ENCODE results near the gene KCNMB4.
"Not testable (repeated sequence)": the region's sequence is repeated elsewhere in the genome, so short reads cannot be mapped to it uniquely, and the experiment has no call there.

Gene KCNMB4

DNA sequence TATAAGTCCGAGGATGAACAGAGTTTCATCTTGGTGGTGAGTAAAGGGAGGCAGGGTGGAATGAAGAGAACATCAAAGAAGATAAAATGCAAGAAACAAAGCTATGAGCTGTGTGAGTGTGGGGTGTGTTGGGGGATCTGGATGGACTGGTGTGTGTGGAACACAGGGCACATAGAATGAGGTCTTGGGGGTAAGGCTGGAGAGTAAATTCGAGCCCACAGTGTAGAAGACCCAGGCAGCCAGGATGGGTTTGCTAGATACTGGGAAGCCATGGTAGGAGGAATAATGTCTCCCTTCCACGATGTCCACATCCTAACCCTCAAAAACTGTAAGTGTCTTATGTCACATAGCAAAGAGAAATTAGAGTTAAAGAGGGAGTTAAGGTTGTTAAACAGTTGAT, 6.8 kb downstream of the KCNMB4 start:
- DNase-seq (ENCODE audit: low read depth in 2 of 2), result no peak

DNA sequence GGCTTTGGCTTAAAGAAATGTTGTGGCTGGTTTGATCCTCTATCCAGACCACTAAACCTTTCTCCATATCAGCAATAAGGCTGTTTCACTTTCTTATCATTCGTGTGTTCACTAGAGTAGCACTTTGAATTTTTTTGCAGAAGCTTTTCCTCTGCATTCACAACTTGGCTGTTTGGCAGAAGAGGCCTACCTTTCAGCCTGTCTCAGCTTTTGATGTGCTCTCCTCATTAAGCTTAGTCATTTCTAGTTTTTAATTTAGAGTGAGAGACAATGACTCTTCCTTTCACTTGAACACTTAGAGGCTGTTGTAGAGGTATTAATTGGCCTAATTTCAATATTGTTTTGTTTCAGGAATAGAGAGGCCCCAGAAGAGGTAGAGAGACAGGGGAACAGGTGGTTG, 13.8 kb downstream of the KCNMB4 start:
- DNase-seq (ENCODE audit: low read depth in 2 of 2), result no peak

DNA sequence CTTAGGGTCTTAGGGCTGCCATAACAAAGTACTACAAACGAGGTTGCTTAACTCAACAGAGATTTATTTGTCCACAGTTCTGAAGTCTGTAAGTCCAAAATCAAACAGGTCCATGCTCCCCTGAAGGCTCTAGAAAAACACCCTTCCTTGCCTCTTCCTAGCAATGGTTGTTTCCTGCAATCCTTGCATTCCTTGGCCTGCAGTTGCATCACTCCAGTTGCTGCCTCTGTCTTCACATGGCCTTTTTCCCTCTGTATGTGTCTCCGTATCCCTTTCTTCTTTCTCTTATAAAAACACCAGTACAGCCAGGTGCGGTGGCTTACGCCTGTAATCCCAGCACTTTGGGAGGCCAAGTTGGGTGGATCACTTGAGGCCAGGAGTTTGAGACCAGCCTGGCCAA, 17.4 kb downstream of the KCNMB4 start:
- no peak for DNase-seq (ENCODE audit: low read depth in 2 of 2)

DNA sequence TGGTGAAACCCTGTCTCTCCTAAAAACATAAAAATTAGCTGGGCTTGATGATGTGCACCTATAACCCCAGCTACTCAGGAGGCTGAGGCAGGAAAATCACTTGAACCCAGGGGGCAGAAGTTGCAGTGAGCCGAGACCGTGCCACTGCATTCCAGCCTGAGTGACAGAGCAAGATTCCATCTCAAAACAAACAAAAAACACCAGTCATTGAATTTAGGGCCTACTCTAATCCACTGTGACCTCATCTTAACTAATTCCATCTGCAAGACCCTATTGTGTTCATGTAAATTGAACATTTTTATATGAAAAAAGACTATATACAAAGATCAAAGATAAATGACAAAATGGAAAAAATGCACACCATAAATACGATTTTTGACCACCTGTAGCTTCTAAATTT, 17.8 kb downstream of the KCNMB4 start:
- DNase-seq (ENCODE audit: low read depth in 2 of 2), result no peak

DNA sequence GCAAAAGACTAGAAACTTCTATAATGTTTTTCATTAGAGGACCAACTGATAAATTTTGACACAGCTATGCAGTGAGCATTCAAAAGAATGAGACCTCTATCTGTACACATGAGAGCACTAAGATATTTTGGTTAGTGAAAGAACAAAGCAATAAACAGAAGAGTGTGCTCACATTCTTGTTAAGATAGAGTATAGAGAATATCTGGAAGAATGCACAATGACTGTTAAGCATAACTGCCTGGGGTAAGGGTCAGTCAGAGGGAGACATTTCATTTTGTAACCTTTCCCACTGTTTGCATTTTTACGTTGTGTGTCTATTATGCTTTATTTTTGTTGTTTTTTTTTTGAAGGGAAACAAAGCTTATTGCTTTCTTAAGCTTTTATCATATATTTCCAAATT, 20.7 kb downstream of the KCNMB4 start:
- no peak for DNase-seq (ENCODE audit: low read depth in 2 of 2)

DNA sequence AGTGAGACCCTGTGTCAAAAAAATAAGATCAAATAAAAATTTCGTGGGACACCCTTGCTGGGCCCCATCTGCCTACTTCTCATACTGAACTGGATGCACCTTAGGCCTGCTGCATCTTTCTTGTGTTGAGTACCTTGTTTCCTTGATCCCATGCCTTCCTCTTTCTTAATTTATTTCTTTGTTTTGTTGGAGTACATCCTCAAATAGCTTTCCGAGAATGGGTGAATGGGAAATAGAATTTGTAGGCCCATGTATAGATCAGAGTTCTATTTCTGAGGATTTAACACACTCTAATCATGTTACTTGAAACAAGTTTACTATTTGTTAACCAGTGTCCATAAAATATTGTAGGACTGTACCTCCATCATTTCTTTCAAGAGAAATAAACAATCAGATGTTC, 23.6 kb downstream of the KCNMB4 start:
- DNase-seq (ENCODE audit: low read depth in 2 of 2), result no peak

DNA sequence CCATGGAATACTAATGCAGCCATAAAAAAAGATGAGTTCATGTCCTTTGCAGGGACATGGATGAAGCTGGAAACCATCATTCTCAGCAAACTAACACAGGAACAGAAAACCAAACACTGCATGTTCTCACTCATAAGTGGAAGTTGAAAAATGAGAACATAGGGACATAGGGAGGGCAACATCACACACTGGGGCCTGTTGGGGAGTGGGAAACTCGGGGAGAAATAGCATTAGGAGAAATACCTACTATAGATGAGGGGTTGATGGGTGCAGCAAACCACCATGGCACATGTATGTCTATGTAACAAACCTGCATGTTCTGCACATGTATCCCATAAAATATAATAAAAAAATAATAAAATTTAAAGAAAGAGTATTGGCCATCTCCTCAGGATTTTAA, 26.5 kb downstream of the KCNMB4 start:
- DNase-seq (ENCODE audit: low read depth in 2 of 2), result not testable (repeated sequence)

DNA sequence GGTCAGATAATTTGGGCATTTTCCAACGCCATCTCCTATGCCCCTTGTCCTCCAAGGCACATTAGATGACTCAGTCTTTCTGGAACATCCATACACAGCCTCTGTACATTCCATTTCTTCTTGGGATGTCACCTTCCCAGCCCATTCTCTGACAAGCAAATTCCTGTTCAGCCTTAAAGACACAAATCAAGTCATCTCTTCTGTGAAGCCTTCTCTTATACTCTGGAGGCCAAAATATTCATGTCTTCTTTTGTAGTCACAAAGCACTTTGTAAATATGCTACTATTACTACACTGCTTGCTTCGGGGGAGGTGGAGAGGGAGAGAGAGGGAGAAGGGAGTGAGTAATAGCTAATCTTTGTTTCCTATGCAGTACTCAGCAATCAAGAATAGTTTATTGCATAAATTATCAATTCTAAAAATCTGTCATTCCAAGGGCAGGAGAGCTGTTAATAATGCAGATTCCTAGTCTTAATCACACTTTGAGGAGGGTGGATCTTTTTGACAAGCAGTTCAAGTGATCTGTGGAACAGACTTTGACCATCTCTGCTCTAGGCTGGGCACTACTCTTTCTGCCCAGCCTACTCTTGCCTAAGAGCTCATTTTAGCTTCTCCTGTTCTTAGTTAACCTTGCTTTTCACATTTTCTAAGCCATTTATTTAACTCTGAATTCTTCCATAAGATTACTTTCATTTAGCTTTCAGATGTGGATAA, 27.9 kb downstream of the KCNMB4 start:
- DNase-seq (ENCODE audit: low read depth in 2 of 2), result peak; percentile 52 to 56

DNA sequence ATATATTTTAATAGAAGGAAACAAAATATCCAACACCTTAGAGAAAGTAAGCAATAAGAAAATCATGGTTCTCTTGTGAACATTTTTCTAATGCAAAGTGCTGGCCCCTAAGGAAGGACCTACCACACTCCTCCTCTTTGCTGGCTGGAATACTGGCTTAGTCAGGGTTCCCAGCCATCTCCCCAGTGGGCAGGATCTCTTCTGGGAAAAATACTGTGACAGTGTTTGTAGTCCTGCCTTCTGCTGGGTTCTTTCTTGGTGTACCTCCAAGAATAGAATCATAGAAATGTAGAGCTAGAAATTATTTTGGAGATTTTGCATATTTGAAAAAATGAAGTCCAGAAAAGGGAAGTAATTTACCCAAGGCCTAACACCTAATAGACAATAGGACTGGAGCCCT, 31.9 kb downstream of the KCNMB4 start:
- no peak for DNase-seq (ENCODE audit: low read depth in 2 of 2)

DNA sequence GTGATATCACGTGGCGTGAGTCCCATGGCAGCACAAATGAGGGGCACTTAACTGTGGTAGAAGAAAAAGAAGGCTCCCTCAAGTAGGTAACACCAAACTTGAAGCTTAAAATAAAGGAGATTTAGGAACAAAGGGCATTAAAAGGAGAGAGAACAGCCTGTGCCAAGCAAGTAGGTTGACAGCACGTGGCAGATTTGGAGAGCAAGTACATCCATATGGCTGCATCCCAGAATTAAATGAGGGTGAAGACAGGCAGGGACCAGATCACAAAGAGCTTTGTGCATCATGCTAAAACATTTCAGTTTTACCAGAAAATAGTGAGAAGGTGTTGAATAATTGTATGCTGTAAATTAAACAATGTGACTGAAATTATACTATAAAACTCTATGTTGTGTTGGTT, 32.8 kb downstream of the KCNMB4 start:
- DNase-seq (ENCODE audit: low read depth in 2 of 2), result no peak

DNA sequence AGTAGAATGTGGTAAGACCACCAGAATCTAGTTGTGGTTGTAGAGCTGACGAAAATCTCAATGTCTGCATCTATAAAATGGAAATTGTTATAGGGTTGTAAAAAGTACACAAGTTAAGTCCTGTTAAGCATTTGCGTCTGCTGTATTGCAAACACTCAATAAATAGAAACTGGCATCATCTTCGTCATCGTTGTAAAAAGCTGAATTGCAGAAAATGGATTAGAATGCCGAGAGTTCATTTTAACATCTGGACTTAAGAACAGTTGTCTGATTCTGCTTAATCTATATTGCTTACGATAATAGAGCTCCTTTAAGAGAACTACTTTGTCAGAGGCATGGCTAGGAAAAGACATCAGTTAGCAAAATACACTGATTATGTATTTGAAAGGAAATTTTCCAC, 33.2 kb downstream of the KCNMB4 start:
- DNase-seq (ENCODE audit: low read depth in 2 of 2), result no peak

DNA sequence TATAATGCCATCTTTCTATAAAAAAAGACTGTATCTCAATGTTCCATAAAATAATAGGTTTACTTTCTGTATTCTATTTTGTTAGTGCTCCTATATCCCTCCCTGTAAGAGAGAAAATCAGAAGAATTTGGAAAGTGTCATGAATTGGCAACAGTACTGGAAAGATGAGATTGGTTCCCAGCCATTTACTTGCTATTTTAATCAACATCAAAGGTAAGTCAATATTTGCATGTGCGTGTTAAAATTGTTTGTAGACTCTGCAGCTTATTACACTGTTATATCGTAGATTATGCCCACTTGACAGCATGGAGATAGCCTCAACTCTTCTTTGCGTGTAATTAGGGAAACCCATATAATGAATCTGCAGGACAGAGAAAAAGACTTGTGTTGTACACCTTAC, 34.0 kb downstream of the KCNMB4 start:
- DNase-seq (ENCODE audit: low read depth in 2 of 2), result no peak

DNA sequence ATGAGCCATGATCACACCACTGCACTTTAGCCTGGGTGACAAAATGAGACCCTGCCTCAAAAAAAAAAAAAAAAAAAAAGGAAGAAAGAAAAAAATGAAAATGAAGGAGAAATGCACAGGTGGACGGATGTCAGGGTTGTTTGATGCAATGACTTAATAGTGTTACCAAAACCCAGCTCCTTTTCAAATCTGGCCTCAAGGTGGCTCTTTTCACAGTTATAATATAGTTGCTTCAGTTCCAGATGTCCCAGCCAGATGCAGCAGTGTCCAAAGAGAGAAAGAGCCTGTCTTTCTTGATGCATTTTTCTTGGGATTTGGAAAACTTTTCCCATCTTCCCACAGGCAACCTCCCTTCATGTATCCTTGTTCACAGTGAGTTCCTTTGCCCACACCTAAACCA, 36.5 kb downstream of the KCNMB4 start:
- DNase-seq (ENCODE audit: low read depth in 2 of 2), result no peak

DNA sequence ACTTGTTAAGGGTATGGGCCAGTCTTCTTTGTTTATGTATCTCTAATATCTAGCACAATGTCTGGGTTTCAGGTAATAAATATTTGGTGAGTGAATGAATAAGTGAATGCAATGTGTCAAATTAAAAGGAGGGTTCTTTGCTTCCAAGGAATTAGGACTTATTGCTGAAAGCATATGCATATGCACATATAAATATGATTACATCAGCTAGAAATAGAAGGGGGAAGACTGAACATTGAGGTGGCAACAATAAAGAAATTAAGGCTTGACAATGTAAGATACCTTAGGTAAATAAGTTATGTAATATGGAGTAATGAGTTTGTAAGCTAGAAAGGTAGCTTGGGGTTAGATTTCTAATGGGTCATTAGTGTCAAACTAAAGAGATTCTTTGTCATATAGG, 37.7 kb downstream of the KCNMB4 start:
- DNase-seq (ENCODE audit: low read depth in 2 of 2), result no peak

DNA sequence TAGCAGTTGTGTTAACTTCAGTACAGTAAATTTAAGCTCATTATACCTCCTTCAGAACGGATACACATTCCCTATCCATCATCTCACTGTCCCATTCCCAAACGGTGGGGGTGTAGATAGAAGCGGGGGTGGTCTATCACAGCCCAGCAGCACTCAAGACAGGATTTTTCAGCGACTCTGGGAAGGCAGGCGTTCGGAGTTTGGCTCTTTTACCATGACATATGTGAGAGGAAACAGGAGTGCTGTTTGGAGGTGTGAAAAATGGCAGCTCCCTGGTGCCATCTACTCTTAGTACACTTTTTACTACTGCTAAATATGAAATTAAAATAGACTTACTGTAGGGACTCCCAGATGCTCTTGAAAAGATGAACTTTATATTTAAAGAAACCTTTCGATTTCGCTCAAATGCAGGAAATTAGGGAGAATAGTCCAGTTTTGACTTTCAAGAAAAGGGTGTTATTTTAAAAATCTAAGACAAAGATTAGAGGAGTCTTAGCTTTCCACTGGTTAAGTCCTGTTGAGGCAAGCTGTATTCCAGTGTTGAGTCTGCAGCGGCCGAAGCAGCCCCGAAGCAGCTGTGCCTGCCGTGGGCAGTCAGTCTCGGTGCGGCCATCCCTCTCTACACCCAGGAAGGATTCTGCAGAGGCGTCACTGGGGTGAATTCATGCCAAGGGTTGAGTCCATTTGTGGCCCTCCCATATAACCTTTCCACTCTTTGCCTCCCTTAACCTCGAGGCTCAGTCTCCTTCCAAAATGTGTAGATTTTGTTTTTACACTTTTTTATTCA, 42.1 kb downstream of the KCNMB4 start:
- DNase-seq (ENCODE audit: low read depth in 2 of 2), result no peak

DNA sequence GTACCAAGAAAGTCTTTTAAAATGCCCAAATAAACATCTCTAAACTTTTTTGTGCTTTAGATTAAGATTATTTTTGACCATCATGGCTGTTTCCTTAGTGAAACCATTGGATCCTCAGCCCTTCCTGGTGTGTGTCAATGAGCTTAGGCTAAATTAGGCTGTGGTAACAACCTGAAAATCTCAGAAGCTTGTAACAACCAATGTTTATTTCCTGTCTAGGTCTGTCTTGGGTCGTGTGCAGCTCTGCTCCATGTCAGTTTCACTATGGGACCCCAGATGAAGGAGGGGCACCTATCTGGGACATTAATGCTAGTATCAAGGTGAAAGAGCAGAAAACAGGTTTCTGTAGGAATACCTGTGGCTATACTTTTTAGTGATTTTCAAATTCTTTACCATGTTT, 49.9 kb downstream of the KCNMB4 start:
- no peak for DNase-seq (ENCODE audit: low read depth in 2 of 2)

DNA sequence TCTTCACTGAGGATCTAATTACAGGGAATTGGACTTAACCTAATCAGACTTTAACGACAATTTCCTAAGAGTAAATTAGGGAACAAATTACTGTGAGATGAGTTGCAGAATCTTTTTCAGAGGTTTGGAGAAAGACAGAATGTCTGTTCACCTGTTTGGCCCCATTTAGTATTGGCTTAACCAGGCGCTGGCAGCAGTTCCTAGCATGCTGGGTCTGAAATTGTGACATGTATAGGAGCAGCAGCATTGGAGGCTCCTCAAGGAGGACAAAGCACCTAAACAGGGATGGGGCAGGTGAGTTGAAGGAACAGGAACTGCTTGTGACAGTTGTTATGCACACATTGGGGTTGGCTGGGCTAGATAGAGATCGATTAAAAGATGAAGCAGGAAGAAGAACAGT, 51.0 kb downstream of the KCNMB4 start:
- no peak for DNase-seq (ENCODE audit: low read depth in 2 of 2)

DNA sequence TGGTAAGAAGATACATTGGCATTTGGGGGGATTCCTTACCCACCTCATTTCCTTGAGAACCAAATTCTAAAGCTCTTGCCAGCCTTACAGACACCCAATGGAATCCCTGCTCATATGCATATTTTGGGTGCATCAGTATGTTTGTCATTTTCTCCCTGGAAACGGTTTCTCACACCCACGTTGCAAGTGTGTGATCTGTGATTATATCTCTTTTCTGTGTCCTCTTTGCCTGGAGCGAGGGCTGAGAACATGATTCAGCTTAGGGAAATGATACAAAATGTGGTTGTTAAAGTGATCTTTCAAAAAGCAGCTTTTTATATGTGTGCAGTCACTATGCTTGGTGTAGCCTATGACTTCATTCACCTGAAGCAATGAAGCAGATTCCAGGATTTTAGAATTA, 52.0 kb downstream of the KCNMB4 start:
- no peak for DNase-seq (ENCODE audit: low read depth in 2 of 2)

DNA sequence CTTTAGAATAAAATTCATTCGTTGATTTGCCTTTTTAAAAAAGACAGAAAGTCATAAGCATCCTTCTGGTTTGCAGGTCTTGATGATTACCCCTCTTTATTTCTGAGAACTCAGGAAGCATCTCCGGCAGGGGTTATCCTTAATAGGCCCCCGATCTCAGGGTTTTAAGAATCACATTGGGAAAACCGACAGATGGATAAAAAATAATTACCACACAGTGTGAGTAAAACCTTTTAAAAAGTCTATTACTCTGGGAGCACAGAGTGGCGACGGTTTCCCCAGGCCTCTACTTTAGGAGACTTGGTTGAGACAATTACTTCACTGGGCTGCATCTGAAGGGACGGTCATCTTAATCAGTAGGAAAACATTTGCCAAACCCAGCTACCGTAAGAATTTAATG, 56.5 kb downstream of the KCNMB4 start:
- DNase-seq (ENCODE audit: low read depth in 2 of 2), result no peak

DNA sequence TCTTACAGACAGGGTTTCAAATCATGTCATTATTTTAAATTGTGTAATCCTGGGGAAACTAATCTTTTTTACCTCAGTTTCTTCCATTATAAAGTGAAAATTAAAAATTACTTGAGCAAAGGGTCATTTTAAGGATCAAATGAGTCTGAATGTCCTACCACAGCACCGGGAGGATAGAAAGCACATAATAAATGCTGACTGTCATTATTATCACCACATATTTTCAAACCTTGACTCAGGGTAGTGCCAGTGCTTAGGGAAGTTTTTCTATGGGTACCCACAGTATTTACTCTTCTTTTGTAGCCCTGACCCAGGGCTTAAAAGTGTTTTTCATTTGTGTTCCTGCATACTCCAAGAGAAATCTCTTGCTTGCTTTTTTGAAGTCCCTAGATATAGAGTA, 60.5 kb downstream of the KCNMB4 start:
- no peak for DNase-seq (ENCODE audit: low read depth in 2 of 2)

DNA sequence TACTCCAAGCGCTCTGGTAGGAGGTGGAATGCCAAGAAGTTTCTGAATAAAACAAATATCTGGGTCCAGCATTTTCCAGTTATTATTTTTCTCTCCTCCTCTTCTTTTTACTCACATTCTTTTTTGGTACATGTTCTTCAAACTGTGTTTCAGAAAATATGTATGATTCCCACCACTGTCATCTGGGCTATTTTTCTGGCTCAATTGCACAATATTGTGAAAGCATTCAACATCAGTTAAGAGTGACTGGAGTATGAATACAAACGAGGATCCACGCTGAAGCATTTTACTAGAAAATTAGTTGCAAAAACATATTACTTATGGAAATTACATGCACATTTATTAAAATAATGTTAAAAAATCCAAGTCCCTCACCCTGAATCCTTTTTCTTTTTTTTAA, 61.5 kb downstream of the KCNMB4 start:
- no peak for DNase-seq (ENCODE audit: low read depth in 2 of 2)

DNA sequence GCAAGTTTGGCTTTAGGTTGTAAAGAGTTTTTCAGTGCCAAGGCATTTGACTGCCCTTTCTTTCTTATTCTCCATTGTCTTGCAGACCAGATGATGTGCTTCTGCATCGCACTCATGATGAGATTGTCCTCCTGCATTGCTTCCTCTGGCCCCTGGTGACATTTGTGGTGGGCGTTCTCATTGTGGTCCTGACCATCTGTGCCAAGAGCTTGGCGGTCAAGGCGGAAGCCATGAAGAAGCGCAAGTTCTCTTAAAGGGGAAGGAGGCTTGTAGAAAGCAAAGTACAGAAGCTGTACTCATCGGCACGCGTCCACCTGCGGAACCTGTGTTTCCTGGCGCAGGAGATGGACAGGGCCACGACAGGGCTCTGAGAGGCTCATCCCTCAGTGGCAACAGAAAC, 64.3 kb downstream of the KCNMB4 start:
- DNase-seq (ENCODE audit: low read depth in 2 of 2), result no peak

DNA sequence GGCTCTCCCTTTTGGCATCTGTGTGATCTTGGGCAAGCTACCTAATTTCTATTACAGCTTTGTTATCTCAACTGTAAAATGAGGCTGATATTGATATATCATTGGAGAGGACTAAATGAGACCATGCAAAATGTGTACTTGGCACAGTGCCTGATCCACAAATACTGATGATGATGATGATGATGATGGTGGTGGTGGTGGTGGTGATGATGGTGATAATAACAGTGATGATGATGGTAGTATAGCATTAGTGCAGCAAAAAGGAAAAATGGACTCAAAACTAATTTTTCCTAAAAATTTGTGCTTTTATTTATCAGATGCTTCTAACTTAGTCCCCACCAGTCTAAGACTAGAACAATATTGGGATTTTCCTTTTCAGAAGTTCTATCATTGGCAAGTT, 70.7 kb downstream of the KCNMB4 start:
- no peak for DNase-seq (ENCODE audit: low read depth in 2 of 2)

All from fibroblast of skin of left quadriceps (primary cell).